ENCODE results near the gene SLC51A.
A peak's percentile ranks its signal among the peaks of the same experiment; 100 is the strongest.

The SLC51A gene

DNA sequence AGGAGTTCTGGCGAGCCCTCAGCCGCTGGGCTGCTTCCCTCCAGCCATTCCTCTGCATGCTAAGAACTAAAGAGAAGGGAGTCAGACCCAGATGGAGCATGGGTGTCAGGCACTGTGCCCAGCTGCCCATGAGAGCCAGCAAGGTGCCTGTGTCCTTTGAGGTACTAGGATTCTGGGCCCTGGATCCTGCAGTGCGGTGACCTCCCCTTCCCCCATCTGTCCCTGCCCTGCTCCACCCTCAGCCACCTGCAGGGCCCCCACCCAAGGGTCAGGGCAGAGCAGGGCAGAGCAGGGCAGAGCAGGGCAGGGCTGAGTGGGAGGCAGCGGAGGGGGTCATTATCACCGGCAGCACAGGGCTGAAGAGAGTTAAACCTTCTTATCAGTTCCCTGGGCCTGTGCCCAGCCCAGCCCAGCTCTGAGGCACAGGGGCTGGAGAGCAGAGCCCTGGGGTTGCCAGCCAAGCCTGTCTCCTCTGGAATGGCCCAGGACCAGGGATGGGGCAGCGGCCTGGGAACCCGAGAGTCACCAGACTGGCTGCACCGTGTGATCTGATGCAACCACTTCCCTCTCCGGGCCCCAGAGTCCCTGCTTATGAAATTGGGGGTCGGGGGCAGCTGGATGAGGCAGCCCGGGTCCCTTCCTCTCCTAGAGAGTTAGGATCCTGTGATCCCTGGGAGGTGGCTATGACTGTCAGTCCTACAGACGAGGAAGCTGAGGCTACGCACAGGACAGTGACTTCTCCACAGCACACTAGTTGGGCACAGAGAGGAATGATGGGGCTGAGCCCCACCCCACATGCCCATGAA lies 22.4 kb upstream of the SLC51A start:
- H3K27ac ChIP-seq: no peak overlapping the region
- TF ChIP-seq, protein P1, sequence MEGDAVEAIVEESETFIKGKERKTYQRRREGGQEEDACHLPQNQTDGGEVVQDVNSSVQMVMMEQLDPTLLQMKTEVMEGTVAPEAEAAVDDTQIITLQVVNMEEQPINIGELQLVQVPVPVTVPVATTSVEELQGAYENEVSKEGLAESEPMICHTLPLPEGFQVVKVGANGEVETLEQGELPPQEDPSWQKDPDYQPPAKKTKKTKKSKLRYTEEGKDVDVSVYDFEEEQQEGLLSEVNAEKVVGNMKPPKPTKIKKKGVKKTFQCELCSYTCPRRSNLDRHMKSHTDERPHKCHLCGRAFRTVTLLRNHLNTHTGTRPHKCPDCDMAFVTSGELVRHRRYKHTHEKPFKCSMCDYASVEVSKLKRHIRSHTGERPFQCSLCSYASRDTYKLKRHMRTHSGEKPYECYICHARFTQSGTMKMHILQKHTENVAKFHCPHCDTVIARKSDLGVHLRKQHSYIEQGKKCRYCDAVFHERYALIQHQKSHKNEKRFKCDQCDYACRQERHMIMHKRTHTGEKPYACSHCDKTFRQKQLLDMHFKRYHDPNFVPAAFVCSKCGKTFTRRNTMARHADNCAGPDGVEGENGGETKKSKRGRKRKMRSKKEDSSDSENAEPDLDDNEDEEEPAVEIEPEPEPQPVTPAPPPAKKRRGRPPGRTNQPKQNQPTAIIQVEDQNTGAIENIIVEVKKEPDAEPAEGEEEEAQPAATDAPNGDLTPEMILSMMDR (IDR thresholded peaks at IDR 0.05): no peak
- no peak for TF ChIP-seq ZFX (IDR thresholded peaks at IDR 0.05; ENCODE audit: borderline replicate concordance)

DNA sequence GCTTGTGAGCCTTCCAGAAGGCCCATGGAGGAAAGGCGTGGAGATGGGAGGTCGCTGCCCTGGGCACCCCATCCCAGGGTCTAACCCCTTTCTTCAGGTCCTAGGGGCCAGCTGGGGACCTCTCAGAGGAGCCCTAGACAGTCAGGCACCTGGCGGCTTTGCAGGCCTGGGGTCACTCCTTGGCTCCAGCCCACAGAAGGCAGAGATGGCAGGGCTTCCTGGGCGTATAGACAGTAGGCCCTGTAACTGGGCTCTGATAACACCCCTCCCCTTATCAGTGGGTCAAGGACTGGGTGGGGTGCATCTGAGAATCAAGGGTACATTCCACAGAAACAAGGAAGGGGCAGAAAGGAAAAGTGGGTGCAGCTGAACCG lies 21.8 kb upstream of the SLC51A start:
- H3K27ac ChIP-seq: no peak overlapping the region
- no peak for TF ChIP-seq ZFX (IDR thresholded peaks at IDR 0.05; ENCODE audit: borderline replicate concordance)

DNA sequence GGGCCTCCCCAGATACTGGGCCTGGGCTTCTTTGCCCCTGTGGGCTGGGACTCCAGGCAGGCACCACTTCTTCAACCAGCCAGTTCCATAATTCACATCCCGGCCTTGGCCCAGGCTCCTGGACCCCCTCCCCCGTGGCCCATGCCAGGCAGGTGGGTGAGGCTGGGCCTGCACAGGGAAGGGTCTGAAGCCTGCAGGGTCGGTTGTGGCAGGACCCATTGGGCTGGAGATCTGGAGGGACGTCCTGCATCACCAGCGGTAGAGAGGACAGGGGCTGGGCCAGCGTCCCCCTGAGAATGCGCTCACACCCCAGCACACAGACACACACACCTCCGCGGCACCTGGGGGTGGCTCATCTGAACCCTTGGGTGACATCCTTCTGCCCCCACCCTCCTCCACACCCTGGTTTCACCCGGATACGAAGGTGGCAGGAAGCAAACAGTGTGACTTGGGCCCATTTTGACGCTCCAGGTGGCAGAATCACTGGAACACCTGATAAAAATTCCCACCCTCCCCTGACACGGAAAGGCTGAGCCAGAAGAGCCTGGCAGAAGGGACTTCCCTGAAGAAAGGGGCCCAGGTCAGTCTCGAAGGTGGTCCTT lies 20.6 kb upstream of the SLC51A start:
- H3K27ac ChIP-seq: no peak overlapping the region
- TF ChIP-seq, protein P1 (IDR thresholded peaks at IDR 0.05): no peak
- no peak for TF ChIP-seq ZFX (IDR thresholded peaks at IDR 0.05; ENCODE audit: borderline replicate concordance)

DNA sequence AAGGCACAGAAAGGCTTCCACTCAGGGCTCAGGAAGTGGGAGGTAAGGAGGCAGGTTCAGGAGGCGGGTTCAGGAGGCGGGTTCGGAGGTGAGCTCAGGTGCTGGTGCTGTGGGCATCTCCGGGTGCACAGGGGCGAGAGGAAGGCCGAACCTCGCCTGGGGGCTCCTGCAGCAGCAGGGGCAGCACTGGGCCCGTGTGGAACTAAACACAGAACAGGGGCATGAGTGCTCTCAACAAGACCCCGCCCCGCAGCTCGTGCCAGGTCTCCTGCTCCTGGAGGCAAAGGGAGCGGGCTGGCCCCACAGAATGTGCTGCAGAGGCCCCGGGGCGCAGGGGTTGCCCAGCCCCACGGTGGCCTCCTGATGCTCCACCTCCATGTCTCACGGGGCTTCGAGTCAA lies 18.8 kb upstream of the SLC51A start:
- H3K27ac ChIP-seq: no peak overlapping the region
- TF ChIP-seq, protein P1 (IDR thresholded peaks at IDR 0.05): no peak
- no peak for TF ChIP-seq ZFX (IDR thresholded peaks at IDR 0.05; ENCODE audit: borderline replicate concordance)

DNA sequence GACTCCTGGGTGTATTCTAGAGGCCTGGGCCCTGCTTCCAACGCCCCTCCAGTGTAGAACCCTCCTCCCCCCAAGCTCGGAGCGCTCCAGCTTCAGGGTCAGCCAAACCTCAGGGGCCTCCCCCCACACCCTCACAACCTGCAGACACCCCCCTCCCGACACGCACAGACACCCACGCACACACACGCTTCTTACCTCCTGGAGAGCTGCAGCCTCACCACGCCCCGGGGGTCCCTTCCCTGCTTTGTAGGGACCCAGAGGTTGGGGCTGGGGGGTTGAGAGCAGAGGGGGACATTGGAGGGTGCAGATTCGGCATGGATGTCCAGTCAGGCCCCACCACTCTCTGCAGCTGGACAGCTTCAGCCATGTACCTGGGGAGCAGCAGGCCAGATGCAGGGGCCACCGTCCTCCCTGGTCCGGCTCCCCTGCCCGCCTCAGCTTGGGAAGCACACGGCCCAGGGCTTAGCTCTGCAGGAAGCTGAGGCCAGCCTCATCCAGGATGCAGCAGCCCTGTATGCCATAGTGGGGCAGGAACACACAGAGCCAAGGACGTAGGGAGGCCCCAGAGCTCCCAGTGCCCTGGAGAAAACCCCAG lies 18.2 kb upstream of the SLC51A start:
- no peak overlapping the region for H3K27ac ChIP-seq
- TF ChIP-seq ZFX (IDR thresholded peaks at IDR 0.05; ENCODE audit: borderline replicate concordance): no peak
- TF ChIP-seq, protein P1 (IDR thresholded peaks at IDR 0.05): no peak

DNA sequence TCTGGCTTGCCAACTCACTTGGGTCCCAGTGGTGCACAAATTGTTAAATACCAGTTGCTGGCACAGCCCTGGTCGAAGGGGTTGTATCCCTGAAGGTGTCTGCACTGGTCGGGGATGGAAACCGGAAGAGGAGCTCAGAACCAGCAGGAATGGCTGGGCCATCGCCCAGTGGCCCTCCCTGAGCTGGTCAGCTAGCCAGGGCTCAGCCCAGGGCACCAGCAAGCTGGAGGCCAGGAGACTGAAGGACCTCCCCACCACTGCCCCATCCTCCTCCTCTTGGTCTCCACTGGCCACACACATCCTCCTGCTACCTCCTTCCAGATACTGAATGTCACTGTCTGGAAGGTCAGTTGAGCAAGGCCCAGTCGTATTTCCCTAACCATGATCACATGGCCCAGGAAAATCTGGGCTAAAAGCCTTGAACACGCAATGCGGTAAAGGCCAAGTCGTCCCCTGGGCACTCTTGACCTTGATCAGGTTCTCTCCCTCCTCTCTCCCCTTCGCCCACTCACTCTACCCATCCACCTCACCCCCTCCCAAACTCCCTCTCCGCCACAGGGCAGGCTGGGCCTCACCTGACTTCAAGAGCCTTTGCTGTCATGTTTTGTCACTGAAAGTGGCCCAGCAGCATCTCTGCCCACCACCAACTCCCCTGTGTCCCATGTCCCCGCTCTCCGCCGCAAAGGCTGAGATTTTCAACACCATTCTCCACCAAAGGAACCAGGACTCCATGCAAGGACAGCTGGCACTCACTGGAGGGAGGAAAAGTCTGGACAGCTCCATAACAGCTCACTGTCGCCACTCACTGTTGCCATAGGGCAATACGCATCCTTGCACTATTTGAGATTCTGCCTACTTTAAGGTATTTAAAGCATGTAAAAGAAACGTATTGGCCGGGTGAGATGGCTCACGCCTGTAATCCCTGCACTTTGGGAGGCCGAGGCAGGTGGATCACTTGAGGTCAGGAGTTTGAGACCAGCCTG lies 17.3 kb upstream of the SLC51A start:
- H3K27ac ChIP-seq: no peak overlapping the region
- TF ChIP-seq ZFX (IDR thresholded peaks at IDR 0.05; ENCODE audit: borderline replicate concordance): no peak
- TF ChIP-seq, protein P1 (IDR thresholded peaks at IDR 0.05): peak; percentile 38

DNA sequence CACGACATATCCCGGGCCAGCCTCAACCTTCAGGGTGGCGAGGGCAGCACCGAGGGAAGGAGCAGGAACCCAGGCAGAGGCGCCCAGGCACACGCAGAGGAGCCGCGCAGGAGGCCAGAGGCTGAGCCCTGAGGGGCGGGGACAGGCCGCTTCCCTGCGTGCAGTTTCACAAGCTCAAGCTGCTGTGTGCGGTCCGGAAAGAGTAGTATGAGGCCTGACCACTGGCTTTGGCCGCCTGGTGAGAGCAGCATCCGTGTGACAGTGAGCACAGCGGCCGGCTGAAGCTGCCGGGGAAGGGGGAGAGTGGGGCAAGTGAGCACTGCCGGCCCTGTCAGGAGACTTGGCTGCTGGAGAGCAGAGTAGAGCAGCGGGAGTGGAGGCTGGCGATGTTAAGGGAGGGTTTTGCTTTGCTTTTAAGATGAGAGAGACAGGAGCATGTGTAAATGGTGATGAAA lies 13.8 kb upstream of the SLC51A start:
- TF ChIP-seq ZFX (IDR thresholded peaks at IDR 0.05; ENCODE audit: borderline replicate concordance): no peak
- TF ChIP-seq, protein P1 (IDR thresholded peaks at IDR 0.05): no peak
- H3K27ac ChIP-seq: no peak overlapping the region
